SH-SY5Y (cell line): ENCODE results near the gene TAS2R16.

ENCODE experiments used
- GATA2 ChIP-seq: IDR thresholded peaks from 2 replicates; pipeline ENCODE4 v1.6.1; 2011; ENCODE audit warnings: mild to moderate bottlenecking, low read depth, low read length
- GATA3 ChIP-seq: IDR thresholded peaks from 2 replicates; pipeline ENCODE4 v1.6.1; 2011; ENCODE audit warnings: low read depth, mild to moderate bottlenecking, low read length, moderate library complexity

The TAS2R16 gene

GRCh38 chr7:123003539-123004126 lies 8.1 kb upstream of the TAS2R16 start:
- TF ChIP-seq GATA3 (no peak), GATA2 (no peak)

- no peak for TF ChIP-seq GATA2
- TF ChIP-seq GATA3, result no peak
These were observed 5.9 kb downstream of the TAS2R16 start for GRCh38 chr7:122989577-122989976.

DNA sequence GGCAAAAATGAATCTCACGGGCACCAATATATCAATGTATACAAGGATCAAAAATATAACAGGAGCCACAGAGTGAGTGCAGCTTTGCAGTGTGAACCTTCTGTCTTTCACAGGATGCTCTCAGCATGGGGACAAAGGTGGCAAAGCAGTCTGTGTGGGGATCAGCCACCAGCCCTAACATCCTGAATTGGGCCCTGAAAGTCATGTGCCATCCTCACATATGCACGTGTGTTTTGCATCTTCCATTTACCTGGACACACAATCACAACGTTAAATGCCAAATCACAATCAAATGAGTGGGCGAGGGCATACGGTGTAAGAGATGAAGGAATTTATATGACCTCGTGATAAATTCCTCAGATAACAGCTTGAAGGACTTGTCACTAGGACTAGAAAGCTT lies 6.5 kb downstream of the TAS2R16 start:
- no peak for TF ChIP-seq GATA3
- TF ChIP-seq GATA2, result no peak

- TF ChIP-seq GATA3 (no peak), GATA2 (no peak)
These were observed 7.2 kb downstream of the TAS2R16 start for GRCh38 chr7:122988333-122988732.

- no peak for TF ChIP-seq GATA3
- no peak for TF ChIP-seq GATA2
These were observed 8.0 kb downstream of the TAS2R16 start for GRCh38 chr7:122987463-122987862.

DNA sequence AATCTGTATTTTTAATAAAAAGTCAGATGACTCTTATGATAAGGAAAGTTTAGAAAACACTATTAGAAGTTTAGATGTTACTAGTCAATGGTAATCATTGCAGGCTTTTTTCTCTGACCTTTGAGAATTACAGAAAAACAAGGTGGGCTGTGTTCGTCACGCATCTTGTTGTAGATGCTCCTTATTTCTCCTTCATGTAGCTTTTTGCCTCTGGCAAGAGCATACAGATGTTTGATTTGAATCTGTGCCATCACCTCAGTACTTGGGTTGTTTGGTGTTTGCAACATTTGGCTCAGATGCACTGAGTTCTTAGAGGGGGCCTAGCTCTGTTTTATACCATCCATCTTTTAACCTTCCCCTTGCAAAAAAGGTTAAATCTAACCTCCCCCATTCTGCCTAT lies 11.5 kb downstream of the TAS2R16 start:
- no peak for TF ChIP-seq GATA3
- TF ChIP-seq GATA2, result no peak

GRCh38 chr7:122983261-122983660 lies 12.2 kb downstream of the TAS2R16 start:
- no peak for TF ChIP-seq GATA2
- TF ChIP-seq GATA3, result no peak

- TF ChIP-seq GATA3 (no peak), GATA2 (no peak)
These were observed 20.2 kb downstream of the TAS2R16 start for GRCh38 chr7:122975341-122975740.

GRCh38 chr7:122974229-122974628 lies 21.3 kb downstream of the TAS2R16 start:
- no peak for TF ChIP-seq GATA2
- TF ChIP-seq GATA3, result no peak

GRCh38 chr7:122972056-122972455 lies 23.4 kb downstream of the TAS2R16 start:
- no peak for TF ChIP-seq GATA2
- TF ChIP-seq GATA3, result no peak

GRCh38 chr7:122970740-122971725 lies 24.5 kb downstream of the TAS2R16 start:
- TF ChIP-seq GATA2, result no peak
- no peak for TF ChIP-seq GATA3

DNA sequence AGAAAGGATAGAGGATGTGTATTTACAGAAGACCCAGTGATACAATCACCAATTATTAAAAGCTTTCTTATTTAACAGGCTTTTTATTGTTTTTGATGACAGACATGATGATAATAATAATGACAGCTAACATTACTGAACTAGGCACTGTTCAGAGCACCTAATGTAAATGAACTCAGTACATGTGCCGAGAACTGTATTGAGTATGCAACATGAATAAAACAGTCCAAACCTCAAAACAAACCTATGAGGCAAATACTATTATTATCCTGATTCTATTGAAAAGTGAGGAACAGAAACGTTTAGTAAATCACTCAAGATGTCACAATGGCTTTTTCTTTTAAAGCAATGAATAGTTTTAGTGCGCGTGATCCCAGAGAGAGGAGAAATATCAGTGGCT lies 27.1 kb downstream of the TAS2R16 start:
- TF ChIP-seq GATA3 (no peak), GATA2 (no peak)

- TF ChIP-seq GATA3 (no peak), GATA2 (no peak)
These were observed 30.2 kb downstream of the TAS2R16 start for GRCh38 chr7:122965306-122965705.

DNA sequence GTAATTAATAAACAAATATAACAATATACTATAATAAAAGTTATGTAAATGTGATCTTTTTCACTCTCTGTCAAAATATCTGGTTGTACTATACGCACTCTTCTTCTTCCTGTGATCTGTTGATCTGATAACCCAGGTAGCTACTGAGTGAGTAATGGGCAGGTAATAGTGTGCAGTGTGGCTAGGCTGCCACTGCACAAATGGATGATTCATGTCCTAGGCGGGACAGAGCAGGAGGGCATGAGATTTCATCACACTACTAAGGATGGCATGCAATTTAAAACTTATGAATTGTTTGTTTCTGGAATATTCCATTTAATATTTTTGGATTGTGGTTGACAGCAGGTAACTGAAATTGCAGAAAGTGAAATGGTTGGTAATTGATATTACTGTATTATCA lies 44.5 kb downstream of the TAS2R16 start:
- TF ChIP-seq GATA3 (no peak), GATA2 (no peak)

- TF ChIP-seq GATA2 (no peak), GATA3 (no peak)
These were observed 46.3 kb downstream of the TAS2R16 start for GRCh38 chr7:122949186-122949585.
